ENCODE results near the gene PSMB11. TPM values are rescaled to one million over a fixed set of nuclear protein-coding genes. Genes with fewer than 3 reads are reported as not detected.
"Not testable (repeated sequence)": the region's sequence is repeated elsewhere in the genome, so short reads cannot be mapped to it uniquely, and the experiment has no call there.

PSMB11 gene
- total RNA-seq, 1 donor from 2014 or later: not detected

DNA sequence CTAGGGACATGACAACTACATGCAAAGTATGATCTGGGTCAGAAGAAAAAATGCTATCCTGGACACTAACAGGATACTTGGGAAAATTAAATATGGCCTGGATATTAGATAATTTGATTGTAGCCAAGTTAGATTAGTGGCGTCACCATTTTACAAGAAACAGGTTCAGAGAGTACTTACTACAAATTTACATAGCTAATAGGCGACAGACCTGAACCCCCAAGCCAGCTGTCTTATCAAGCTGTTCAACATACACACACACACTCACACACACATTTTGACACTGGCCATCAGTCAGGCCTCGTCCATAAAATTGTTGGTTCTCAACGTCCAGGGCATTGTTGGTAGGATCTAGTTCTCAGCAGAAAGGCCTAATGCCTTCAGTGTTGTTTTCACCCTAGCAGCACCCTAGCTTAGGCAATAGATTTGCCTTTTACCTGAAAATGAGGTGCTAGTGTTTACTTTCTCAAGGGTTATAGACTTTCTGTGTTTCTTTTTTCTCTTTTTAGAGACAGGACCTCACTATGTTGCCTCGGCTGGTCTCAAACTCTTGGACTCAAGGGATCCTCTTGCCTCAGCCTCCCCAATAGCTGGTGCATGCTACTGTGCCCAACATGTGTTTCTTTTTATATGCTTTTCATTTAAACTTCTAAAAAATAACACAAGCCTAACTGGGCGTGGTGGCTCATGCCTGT is 28.8 kb upstream of the PSMB11 start:
- TF ChIP-seq CTCF (IDR thresholded peaks at IDR 0.05; ENCODE audit: insufficient read depth, low read length, severe bottlenecking): no peak

GRCh38 chr14:23013749-23014054 is 28.3 kb upstream of the PSMB11 start:
- not testable (repeated sequence) for H3K27me3 ChIP-seq (ENCODE audit: control insufficient read depth, insufficient read depth, low read length); H3K36me3 ChIP-seq (ENCODE audit: control insufficient read depth, insufficient read depth, low read length); DNase-seq (ENCODE audit: low read depth); FAIRE-seq; H3K4me3 ChIP-seq (ENCODE audit: low read depth, low read length)

More for the DNA sequence above, 28.8 kb upstream of the PSMB11 start:
- no peak overlapping the region for H3K4me3 ChIP-seq (ENCODE audit: low read depth, low read length)
- no peaks in the 10 kb centered on the region for H3K27me3 ChIP-seq (ENCODE audit: control insufficient read depth, insufficient read depth, low read length)
- no peak for DNase-seq (ENCODE audit: low read depth)
- no peaks in the 10 kb centered on the region for H3K36me3 ChIP-seq (ENCODE audit: control insufficient read depth, insufficient read depth, low read length)
- FAIRE-seq: no peak

DNA sequence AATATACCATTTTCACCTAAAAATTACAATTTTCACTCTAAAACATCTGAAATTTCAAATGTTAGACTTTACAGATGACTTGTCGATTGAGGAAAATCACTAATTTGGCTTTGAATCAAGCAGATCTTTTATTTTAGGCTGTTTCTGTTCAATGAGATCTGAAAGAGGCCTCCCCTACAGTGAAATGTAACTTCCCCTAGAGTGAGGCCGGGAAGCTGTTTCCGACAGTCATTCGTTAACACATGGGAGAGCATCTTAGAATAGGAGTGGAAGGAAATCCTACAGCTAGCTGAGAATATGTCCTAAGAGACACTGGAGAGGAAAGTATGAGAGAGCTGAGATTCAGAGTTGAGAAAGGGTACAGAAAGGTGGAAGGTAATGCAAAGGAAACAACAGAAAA is 26.4 kb upstream of the PSMB11 start:
- no peak for FAIRE-seq
- no peak for DNase-seq (ENCODE audit: low read depth)
- H3K4me3 ChIP-seq (ENCODE audit: low read depth, low read length): no peak overlapping the region
- TF ChIP-seq CTCF (IDR thresholded peaks at IDR 0.05; ENCODE audit: insufficient read depth, low read length, severe bottlenecking): no peak
- no peaks in the 10 kb centered on the region for H3K36me3 ChIP-seq (ENCODE audit: control insufficient read depth, insufficient read depth, low read length)
- no peaks in the 10 kb centered on the region for H3K27me3 ChIP-seq (ENCODE audit: control insufficient read depth, insufficient read depth, low read length)

DNA sequence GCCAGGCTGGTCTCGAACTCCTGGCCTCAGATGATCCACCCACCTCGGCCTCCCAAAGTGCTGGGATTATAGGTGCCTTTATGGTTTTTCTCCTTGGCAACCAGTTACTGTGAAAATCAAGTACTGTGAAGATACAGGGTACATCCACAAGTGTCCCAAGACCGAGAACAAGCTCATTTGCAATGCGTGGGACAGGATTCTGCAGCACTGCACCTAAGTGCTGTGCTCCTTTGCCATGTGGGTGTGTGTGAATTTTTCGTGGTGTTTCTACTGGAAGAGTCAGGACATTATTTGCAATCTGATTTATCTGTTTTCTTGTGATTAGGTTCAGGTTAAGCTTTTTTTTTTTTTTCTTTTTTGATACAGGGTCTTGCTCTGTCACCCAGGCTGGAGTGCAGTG is 24.9 kb upstream of the PSMB11 start:
- FAIRE-seq: no peak
- TF ChIP-seq CTCF (IDR thresholded peaks at IDR 0.05; ENCODE audit: insufficient read depth, low read length, severe bottlenecking): no peak
- Histone ChIP-seq H3K4me3 (ENCODE audit: low read depth, low read length) (no peak overlapping the region), H3K36me3 (ENCODE audit: control insufficient read depth, insufficient read depth, low read length) (no peaks in the 10 kb centered on the region), H3K27me3 (ENCODE audit: control insufficient read depth, insufficient read depth, low read length) (no peaks in the 10 kb centered on the region)
- no peak for DNase-seq (ENCODE audit: low read depth)

DNA sequence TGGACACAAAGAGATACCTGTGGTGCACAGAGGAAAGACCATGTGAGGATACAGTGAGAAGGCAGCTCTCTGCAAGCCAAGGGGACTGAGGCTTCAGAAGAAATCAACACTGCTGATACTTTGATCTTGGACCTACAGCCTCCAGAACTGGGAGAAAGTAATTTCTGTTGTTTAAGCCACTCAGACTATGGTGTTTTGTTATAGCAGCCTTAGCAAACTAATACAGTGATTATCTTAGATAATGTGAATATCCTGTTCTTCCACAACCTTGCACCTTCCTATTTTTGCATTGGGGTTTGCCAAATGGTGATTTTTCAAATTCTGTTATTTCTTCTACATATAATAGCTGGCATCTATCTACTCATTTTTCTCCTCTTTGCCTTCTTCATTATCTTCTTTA is 23.9 kb upstream of the PSMB11 start:
- H3K27me3 ChIP-seq (ENCODE audit: control insufficient read depth, insufficient read depth, low read length): no peaks in the 10 kb centered on the region
- peaks cover 1% of the 10 kb centered on the region for H3K36me3 ChIP-seq (ENCODE audit: control insufficient read depth, insufficient read depth, low read length)
- no peak for FAIRE-seq
- no peak for DNase-seq (ENCODE audit: low read depth)
- TF ChIP-seq CTCF (IDR thresholded peaks at IDR 0.05; ENCODE audit: insufficient read depth, low read length, severe bottlenecking): no peak
- H3K4me3 ChIP-seq (ENCODE audit: low read depth, low read length): no peak overlapping the region

GRCh38 chr14:23020143-23021128 is 21.6 kb upstream of the PSMB11 start:
- FAIRE-seq (no peak), DNase-seq (ENCODE audit: low read depth) (no peak)
- Histone ChIP-seq H3K27me3 (ENCODE audit: control insufficient read depth, insufficient read depth, low read length) (no peaks in the 10 kb centered on the region), H3K36me3 (ENCODE audit: control insufficient read depth, insufficient read depth, low read length) (peaks cover 4% of the 10 kb centered on the region), H3K4me3 (ENCODE audit: low read depth, low read length) (no peak overlapping the region)
- no peak for TF ChIP-seq CTCF (IDR thresholded peaks at IDR 0.05; ENCODE audit: insufficient read depth, low read length, severe bottlenecking)

Measured in bronchial epithelial cell (primary cell).